ENCODE results near the gene DHRSX.

GRCh38 chrX:2230457-2230856 lies 270.3 kb downstream of the DHRSX start:
- TF ChIP-seq GATA3 (IDR thresholded peaks at IDR 0.05; ENCODE audit: low read depth, low read length): no peak
- no peak for TF ChIP-seq GATA2 (IDR thresholded peaks at IDR 0.05; ENCODE audit: low read depth, low read length)

All from SH-SY5Y (cell line).